ENCODE results near the gene MAMDC4. TPM values are rescaled to one million over a fixed set of nuclear protein-coding genes. Genes with fewer than 3 reads are reported as not detected.
"Not testable (repeated sequence)": the region's sequence is repeated elsewhere in the genome, so short reads cannot be mapped to it uniquely, and the experiment has no call there.

MAMDC4 gene
- total RNA-seq, 2 experiments from 2014 or later: 18.5 to 19.1 TPM

DNA sequence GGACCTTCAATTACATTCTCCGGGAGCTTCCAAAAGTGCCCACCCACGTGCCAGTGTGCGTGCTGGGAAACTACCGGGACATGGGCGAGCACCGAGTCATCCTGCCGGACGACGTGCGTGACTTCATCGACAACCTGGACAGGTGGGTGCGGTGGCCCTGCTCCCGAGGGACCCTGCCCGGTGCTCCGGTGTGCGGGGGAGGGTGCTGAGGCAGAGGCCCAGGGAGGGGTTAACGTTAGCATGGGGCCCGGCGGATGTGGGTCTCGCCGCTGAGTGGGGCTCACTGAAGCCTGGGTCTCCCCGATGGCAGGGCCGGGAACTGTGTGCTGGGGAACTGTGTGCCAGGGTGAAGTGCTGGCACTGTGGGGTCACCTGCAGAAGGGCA is 20.4 kb upstream of the MAMDC4 start:
- ChIA-PET CTCF (interaction anchor here (1.2 kb wide), 1 partner anchor 10 kb away, joined by 3 read pairs; no protein-coding TSS in a partner anchor), POLR2A (interaction anchor here (1.2 kb wide), 1 partner anchor 8 kb away, joined by 3 read pairs; no protein-coding TSS in a partner anchor)
- Mint-ChIP-seq H3K36me3 (ENCODE audit: low read depth) (peaks cover 3% of the 10 kb centered on the region), H3K4me1 (ENCODE audit: low read depth) (no peaks in the 10 kb centered on the region), H3K9me3 (no peaks in the 10 kb centered on the region), H3K27ac (no peak overlapping the region), H3K4me3 (no peak overlapping the region), H3K27me3 (no peaks in the 10 kb centered on the region)
- DNase-seq: no peak
- intact Hi-C loops (cut with micrococcal nuclease): no loop called here
- no peak for ATAC-seq
- TF ChIP-seq CTCF (IDR thresholded peaks at IDR 0.05): no peak

- no peaks in the 10 kb centered on the region for H3K4me1 Mint-ChIP-seq (ENCODE audit: low read depth)
- TF ChIP-seq CTCF (IDR thresholded peaks at IDR 0.05): no peak
- H3K9me3 Mint-ChIP-seq: no peaks in the 10 kb centered on the region
- ATAC-seq (no peak), DNase-seq (no peak)
- intact Hi-C loops (cut with micrococcal nuclease): no loop called here
- H3K27me3 Mint-ChIP-seq: no peaks in the 10 kb centered on the region
- no peak overlapping the region for H3K4me3 Mint-ChIP-seq
- H3K27ac Mint-ChIP-seq: no peak overlapping the region
- H3K36me3 Mint-ChIP-seq (ENCODE audit: low read depth): peaks cover 3% of the 10 kb centered on the region
- ChIA-PET CTCF (interaction anchor here (0.6 to 1.2 kb wide), 2 partner anchors 9 to 244 kb away, joined by 3 read pairs; no protein-coding TSS in a partner anchor), POLR2A (interaction anchor here (1.2 kb wide), 1 partner anchor 8 kb away, joined by 3 read pairs; no protein-coding TSS in a partner anchor)
These were observed 19.6 kb upstream of the MAMDC4 start for GRCh38 chr9:136832581-136832980.

GRCh38 chr9:136833381-136834048 is 18.6 kb upstream of the MAMDC4 start:
- H3K27me3 Mint-ChIP-seq; H3K4me3 Mint-ChIP-seq; H3K36me3 Mint-ChIP-seq (ENCODE audit: low read depth); H3K9me3 Mint-ChIP-seq; POLR2A ChIA-PET; intact Hi-C loops (cut with micrococcal nuclease); H3K27ac Mint-ChIP-seq; H3K4me1 Mint-ChIP-seq (ENCODE audit: low read depth); ATAC-seq; DNase-seq: not testable (repeated sequence)
- CTCF ChIA-PET: interaction anchor here (0.6 to 1.0 kb wide), 3 partner anchors 14 to 245 kb away, joined by 3 to 4 read pairs (median 3); no protein-coding TSS in a partner anchor

DNA sequence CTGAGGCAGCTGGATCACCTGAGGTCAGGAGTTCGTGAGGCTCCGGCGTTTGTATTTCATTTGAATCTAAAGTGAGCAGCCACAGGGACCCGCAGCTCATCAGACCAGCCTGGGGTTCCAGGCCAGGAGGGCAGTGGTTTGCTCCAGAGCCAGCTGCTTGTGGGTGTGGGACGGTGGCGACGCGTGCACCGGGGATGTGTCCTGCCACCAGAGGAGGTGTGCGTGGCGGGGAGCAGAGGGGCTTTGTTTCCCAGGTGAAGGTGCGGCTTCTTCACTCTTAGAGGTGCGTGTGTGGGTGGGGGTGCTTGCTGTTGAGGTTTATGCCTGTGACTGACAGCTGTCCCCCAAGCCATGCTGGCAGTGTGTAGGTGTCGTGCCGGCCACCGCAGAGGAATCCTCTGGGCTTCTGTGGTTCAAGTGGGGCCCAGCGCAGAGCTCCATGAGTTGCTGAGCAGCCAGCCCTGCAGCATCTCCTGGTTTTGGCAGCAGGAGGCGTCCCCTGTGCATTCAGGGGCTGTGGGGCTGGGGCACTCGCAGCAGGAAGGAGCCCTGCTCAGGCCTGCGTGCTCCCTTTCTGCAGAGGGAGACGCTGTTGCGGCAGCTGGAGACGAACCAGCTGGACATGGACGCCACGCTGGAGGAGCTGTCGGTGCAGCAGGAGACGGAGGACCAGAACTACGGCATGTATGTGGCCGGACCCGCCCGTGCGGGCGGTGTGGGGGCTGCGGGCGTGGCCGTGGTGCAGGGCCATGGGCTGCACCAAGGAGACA is 16.8 kb upstream of the MAMDC4 start:
- Mint-ChIP-seq H3K9me3 (no peaks in the 10 kb centered on the region), H3K4me1 (ENCODE audit: low read depth) (peaks cover 3% of the 10 kb centered on the region), H3K27me3 (no peaks in the 10 kb centered on the region), H3K4me3 (no peak overlapping the region), H3K36me3 (ENCODE audit: low read depth) (peaks cover 2% of the 10 kb centered on the region), H3K27ac (no peak overlapping the region)
- ATAC-seq (no peak), DNase-seq (no peak)
- no peak for TF ChIP-seq CTCF (IDR thresholded peaks at IDR 0.05)
- POLR2A ChIA-PET: no interaction called here
- CTCF ChIA-PET: interaction anchor here (0.6 to 1.3 kb wide), 2 partner anchors 9 to 36 kb away, joined by 3 to 6 read pairs; no protein-coding TSS in a partner anchor
- intact Hi-C loops (cut with micrococcal nuclease): no loop called here

DNA sequence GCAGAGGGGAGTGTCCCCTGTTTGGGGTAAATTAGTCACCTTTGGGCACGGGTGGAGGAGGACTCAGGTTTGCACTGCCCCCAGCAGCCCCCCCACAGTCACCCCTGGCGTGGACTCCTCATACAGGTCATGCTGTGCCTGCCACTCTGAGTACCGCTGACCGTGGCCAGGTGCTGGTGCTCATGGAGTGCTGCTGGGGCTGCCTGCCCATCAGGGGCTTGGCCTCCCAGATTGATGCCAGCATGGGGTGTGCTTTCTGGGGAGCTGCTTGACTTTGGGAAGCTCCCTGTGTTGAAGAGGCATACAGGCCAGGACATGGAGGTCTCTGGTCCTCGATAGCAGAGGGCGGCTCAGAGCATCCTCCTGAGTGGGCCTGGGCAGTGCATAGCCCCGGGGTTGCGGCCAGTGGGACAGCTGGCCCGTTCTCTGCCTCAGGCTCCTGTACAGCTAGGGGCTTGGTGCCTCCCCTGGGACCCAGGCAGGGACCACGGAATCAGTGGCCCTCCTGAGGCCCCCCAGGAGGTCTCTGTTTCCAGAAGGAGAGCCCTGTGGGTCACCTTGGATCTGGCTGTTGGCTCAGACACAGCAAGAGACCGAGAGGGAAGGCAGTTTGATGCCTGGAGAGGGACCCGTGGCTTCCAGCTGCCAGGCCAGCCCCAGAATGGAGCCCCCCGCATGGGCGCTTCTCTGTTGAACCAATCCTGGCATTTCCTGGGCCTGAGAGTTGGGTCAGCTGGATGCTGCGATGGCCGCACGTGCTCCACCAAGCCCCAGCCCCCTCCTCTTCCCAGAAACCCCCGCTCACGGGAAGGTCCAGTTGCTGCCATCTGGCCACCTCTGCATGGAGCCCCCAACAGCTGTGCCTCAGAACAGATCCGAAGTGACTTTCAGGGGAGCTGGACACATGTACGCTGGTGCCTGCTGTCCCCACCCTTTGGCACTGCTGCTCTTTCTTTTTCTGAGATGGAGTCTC is 15.9 kb upstream of the MAMDC4 start:
- Mint-ChIP-seq H3K27me3 (no peaks in the 10 kb centered on the region), H3K4me1 (ENCODE audit: low read depth) (peaks cover 3% of the 10 kb centered on the region), H3K36me3 (ENCODE audit: low read depth) (peaks cover 2% of the 10 kb centered on the region), H3K9me3 (no peaks in the 10 kb centered on the region), H3K27ac (no peak overlapping the region), H3K4me3 (no peak overlapping the region)
- no peak for TF ChIP-seq CTCF (IDR thresholded peaks at IDR 0.05)
- ChIA-PET CTCF (no interaction called here), POLR2A (no interaction called here)
- no peak for DNase-seq
- intact Hi-C loops (cut with micrococcal nuclease): no loop called here
- no peak for ATAC-seq
